LHCN-M2 (cell line): ENCODE data around the gene SIK2. TPM values are rescaled to one million over a fixed set of nuclear protein-coding genes. Genes with fewer than 3 reads are reported as not detected.
"Not testable (repeated sequence)": the region's sequence is repeated elsewhere in the genome, so short reads cannot be mapped to it uniquely, and the experiment has no call there.

Source experiments
- DNase-seq: peaks from one replicate; pipeline ENCODE4 v3.0.0-alpha.2; 2012; ENCODE audit warnings: low read depth
- total RNA-seq: library from RNA; depleted of rRNA; stranded (reverse); fragments of >200 nt; gene quantifications from 2 replicates; pipeline ENCODE4 v1.2.3, GENCODE V29; 2014

SIK2 gene
- total RNA-seq, 1 experiment from 2014 or later: 12.2 TPM

- DNase-seq: no peak
Measured at GRCh38 chr11:111624608-111625007, 22.4 kb downstream of the SIK2 start.

GRCh38 chr11:111627591-111627990 lies 25.3 kb downstream of the SIK2 start:
- DNase-seq: no peak

- peak; percentile 42 for DNase-seq
Measured at GRCh38 chr11:111629499-111629898, 27.2 kb downstream of the SIK2 start.

- DNase-seq: no peak
Measured at GRCh38 chr11:111631024-111631665, 28.9 kb downstream of the SIK2 start.

- DNase-seq: peak; percentile 84
Measured at GRCh38 chr11:111631666-111632039, 29.4 kb downstream of the SIK2 start.

GRCh38 chr11:111632516-111633220 lies 30.4 kb downstream of the SIK2 start:
- no peak for DNase-seq

GRCh38 chr11:111633248-111633647 lies 31.0 kb downstream of the SIK2 start:
- no peak for DNase-seq

GRCh38 chr11:111633756-111634362 lies 31.6 kb downstream of the SIK2 start:
- DNase-seq: peak; percentile 74

- peak; percentile 35 for DNase-seq
Measured at GRCh38 chr11:111634981-111635705, 32.9 kb downstream of the SIK2 start.

- peak; percentile 79 for DNase-seq
Measured at GRCh38 chr11:111635706-111636045, 33.4 kb downstream of the SIK2 start.

- DNase-seq: no peak
Measured at GRCh38 chr11:111637885-111638284, 35.6 kb downstream of the SIK2 start.

- DNase-seq: no peak
Measured at GRCh38 chr11:111639226-111639925, 37.1 kb downstream of the SIK2 start.

- no peak for DNase-seq
Measured at GRCh38 chr11:111641339-111642015, 39.2 kb downstream of the SIK2 start.

GRCh38 chr11:111642542-111642941 lies 40.3 kb downstream of the SIK2 start:
- DNase-seq: no peak

GRCh38 chr11:111644922-111645321 lies 42.7 kb downstream of the SIK2 start:
- no peak for DNase-seq

GRCh38 chr11:111645657-111646316 lies 43.5 kb downstream of the SIK2 start:
- DNase-seq: no peak

GRCh38 chr11:111651336-111651735 lies 49.1 kb downstream of the SIK2 start:
- DNase-seq: not testable (repeated sequence)

GRCh38 chr11:111652184-111652583 lies 49.9 kb downstream of the SIK2 start:
- peak; percentile 39 for DNase-seq

GRCh38 chr11:111654601-111655000 lies 52.4 kb downstream of the SIK2 start:
- DNase-seq: no peak

- no peak for DNase-seq
Measured at GRCh38 chr11:111655924-111656323, 53.7 kb downstream of the SIK2 start.

- not testable (repeated sequence) for DNase-seq
Measured at GRCh38 chr11:111657905-111658304, 55.7 kb downstream of the SIK2 start.
